Naive B cell (primary cell): ENCODE data around the gene TMC4. TPM values are rescaled to one million over a fixed set of nuclear protein-coding genes. Genes with fewer than 3 reads are reported as not detected.

Source experiments
- ATAC-seq, 2 donors: fragments of 150-1000 bp; cut with Tn5 transposase; 2 replicates each; pipeline ENCODE4 v1.10.0; 2021; ENCODE audit warnings: low read depth in 2 of 2, mild to moderate bottlenecking in 2 of 2, moderate library complexity in 2 of 2
- DNase-seq: peaks from one replicate; pipeline ENCODE4 v3.0.0; 2022
- H3K27ac Mint-ChIP-seq, 6 donors: one replicate each; pipeline ENCODE4 v1.8.0; 2020 to 2022; ENCODE audit warnings: mild to moderate bottlenecking in 6 of 6, mixed read lengths in 6 of 6, moderate library complexity in 5 of 6, inconsistent platforms in 2 of 6
- H3K27me3 Mint-ChIP-seq, 3 donors: one replicate each; pipeline ENCODE4 v1.8.0; 2021 to 2022; ENCODE audit warnings: mixed read lengths in 3 of 3, mild to moderate bottlenecking in 1 of 3
- H3K36me3 Mint-ChIP-seq, 2 donors: one replicate each; pipeline ENCODE4 v1.8.0; 2020 to 2022; ENCODE audit warnings: mixed read lengths in 2 of 2, inconsistent platforms in 1 of 2, mild to moderate bottlenecking in 1 of 2
- H3K4me1 Mint-ChIP-seq, 3 donors: one replicate each; pipeline ENCODE4 v1.8.0; 2020 to 2022; ENCODE audit warnings: mixed read lengths in 3 of 3, inconsistent platforms in 1 of 3, mild to moderate bottlenecking in 1 of 3, moderate library complexity in 1 of 3
- H3K4me3 Mint-ChIP-seq, 8 donors: one replicate each; pipeline ENCODE4 v1.8.0; 2020 to 2022; ENCODE audit warnings: mild to moderate bottlenecking in 8 of 8, mixed read lengths in 8 of 8, moderate library complexity in 8 of 8, inconsistent platforms in 2 of 8
- H3K9me3 Mint-ChIP-seq, 7 donors: one replicate each; pipeline ENCODE4 v1.8.0; 2020 to 2022; ENCODE audit warnings: mixed read lengths in 7 of 7, mild to moderate bottlenecking in 5 of 7, inconsistent platforms in 2 of 7, moderate library complexity in 1 of 7
- polyA plus RNA-seq, 6 donors: library from polyadenylated mRNA; unstranded; fragments of 300-500 nt; fragmentation: Illumina TruSeq; gene quantifications; one replicate each; pipeline ENCODE4 v1.2.3, GENCODE V29; 2021; ENCODE audit warnings: low read depth in 6 of 6

Gene TMC4
- polyA plus RNA-seq, 6 donors from 2014 or later = not detected

- Mint-ChIP-seq H3K4me1 (peaks cover 19 to 30% (median 29%) of the 10 kb centered on the region in 3 donors), H3K36me3 (peaks cover 0 to 31% of the 10 kb centered on the region in 2 donors), H3K4me3 (no peak overlapping the region)
These were observed 19.1 kb downstream of the TMC4 start for GRCh38 chr19:54153731-54154326.

DNA sequence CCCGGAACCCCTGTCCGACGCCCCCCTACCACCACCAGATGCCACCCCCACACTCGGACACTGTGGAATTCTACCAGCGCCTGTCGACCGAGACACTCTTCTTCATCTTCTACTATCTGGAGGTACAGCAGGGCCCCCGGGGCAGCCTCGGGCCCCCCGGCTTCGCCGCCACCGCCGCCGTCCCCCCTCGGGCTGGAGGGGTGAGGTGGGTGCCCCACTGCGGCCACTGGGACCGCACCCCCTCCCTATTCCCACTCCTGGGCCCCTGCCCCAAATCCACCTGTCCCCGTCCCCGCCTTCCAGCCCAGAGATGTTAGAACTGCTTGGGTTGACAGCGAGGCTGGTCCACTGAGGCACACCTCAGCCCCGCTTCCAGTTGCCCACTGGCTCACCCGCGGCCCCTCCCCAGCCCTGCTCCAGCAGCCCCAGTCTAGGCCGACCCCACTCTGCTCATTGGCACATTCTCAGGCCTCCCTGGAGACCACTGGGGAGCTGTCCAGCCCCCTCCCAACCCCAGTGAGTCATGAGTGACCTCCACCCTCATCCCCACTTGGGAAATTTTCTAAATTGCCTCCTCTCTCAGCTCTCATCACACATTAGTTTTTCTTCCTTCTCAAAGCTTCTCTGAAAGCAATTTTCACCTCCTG, 20.0 kb downstream of the TMC4 start:
- Mint-ChIP-seq H3K4me1 (peaks cover 12 to 22% (median 21%) of the 10 kb centered on the region in 3 donors), H3K27ac (peak overlapping the region in 2 of 6 donors; percentile 22 to 54), H3K4me3 (no peak overlapping the region), H3K27me3 (no peaks in the 10 kb centered on the region), H3K36me3 (peaks cover 0 to 34% of the 10 kb centered on the region in 2 donors), H3K9me3 (no peaks in the 10 kb centered on the region)
- ATAC-seq (no peak), DNase-seq (no peak)

More at GRCh38 chr19:54153731-54154326, 19.1 kb downstream of the TMC4 start:
- Mint-ChIP-seq H3K27me3 (no peaks in the 10 kb centered on the region), H3K27ac (peak overlapping the region in 1 of 6 donors; percentile 56), H3K9me3 (no peaks in the 10 kb centered on the region)
- DNase-seq = no peak
- no peak for ATAC-seq

DNA sequence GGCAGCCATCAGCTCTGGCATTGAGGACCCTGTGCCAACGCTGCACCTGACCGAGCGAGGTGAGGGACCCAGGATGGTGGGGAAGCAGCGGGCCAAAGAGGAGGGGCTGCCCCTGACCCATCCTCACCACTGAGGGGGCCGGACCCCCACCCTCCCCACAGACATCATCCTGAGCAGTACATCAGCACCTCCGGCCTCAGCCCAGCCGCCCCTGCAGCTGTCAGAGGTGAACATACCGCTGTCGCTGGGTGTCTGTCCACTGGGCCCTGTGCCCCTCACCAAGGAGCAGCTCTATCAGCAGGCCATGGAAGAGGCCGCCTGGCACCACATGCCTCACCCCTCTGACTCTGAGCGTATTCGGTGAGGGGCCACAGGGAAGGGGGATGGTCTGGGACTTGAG, 20.7 kb downstream of the TMC4 start:
- Mint-ChIP-seq H3K27me3 (no peaks in the 10 kb centered on the region), H3K4me1 (peaks cover 7 to 21% (median 21%) of the 10 kb centered on the region in 3 donors), H3K4me3 (peak overlapping the region in 1 of 8 donors; percentile 15), H3K9me3 (no peaks in the 10 kb centered on the region), H3K36me3 (peaks cover 0 to 34% of the 10 kb centered on the region in 2 donors), H3K27ac (peak overlapping the region in 1 of 6 donors; percentile 12)
- DNase-seq (no peak), ATAC-seq (no peak)

DNA sequence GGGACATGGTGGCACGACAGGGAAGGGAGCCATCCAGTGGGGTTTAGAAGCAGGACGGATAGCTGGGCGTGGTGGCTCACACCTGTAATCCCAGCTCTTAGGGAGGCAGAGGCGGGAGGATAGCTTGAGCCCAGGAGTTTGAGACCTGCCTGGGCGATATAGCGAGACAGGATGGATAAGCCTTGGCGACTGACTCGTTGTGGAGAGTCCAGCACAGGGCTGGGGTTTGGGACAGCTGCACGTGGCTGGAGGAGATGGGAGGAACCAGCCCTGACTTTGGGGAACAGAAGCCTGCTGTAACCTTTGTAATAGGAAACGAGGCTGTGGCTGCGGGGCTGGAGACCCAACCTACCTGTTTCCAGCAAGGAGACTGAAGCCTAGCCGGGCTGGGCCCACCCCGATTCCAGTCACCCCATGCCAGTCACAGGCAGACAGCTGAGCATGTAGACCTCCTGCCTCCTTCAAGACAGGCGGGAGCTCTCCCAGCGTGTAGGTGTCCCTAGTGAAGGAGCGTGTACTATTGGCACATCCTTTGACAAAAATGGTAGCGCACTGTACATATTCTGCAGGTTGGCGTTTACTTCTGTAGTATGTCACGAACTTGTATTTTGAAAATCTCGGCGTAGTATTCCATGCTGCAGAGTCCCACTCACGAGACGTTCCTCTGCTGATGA, 21.5 kb downstream of the TMC4 start:
- no peak for ATAC-seq
- Mint-ChIP-seq H3K36me3 (peaks cover 0 to 34% of the 10 kb centered on the region in 2 donors), H3K4me3 (peak overlapping the region in 1 of 8 donors; percentile 60), H3K9me3 (no peaks in the 10 kb centered on the region), H3K27me3 (no peaks in the 10 kb centered on the region), H3K27ac (no peak overlapping the region), H3K4me1 (peaks cover 4 to 14% (median 14%) of the 10 kb centered on the region in 3 donors)
- no peak for DNase-seq

GRCh38 chr19:54149021-54149812, 23.7 kb downstream of the TMC4 start:
- no peak overlapping the region for H3K4me3 Mint-ChIP-seq
- ATAC-seq (no peak), DNase-seq (no peak)
- no peaks in the 10 kb centered on the region for H3K9me3 Mint-ChIP-seq
- peaks cover 6 to 48% of the 10 kb centered on the region in 2 donors for H3K36me3 Mint-ChIP-seq
- H3K4me1 Mint-ChIP-seq = peaks cover 2 to 20% (median 19%) of the 10 kb centered on the region in 3 donors
- no peaks in the 10 kb centered on the region for H3K27me3 Mint-ChIP-seq
- H3K27ac Mint-ChIP-seq = peak overlapping the region in 2 of 6 donors; percentile 78 to 87

GRCh38 chr19:54148158-54148557, 24.8 kb downstream of the TMC4 start:
- Mint-ChIP-seq H3K36me3 (peaks cover 6 to 51% of the 10 kb centered on the region in 2 donors), H3K9me3 (no peaks in the 10 kb centered on the region), H3K27ac (no peak overlapping the region)

DNA sequence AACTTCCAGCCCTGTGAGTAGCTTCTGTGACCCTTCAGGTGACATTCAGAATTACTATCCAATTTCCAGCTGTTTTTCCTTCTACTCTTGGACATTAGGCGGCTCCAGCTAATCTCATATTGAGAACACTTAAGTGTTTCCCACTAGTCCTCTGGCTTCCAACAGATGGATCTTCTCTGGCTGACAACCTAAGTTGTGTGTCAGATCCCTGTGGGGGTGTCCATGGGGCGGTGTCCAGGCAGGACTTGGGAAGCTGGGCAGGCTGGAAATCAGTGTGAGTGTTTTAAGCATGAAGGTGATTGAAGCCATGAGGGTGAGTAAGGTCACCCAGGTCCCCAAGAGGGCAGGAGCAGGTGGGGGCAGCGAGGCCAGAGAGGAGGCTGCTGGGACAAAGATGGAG, 25.3 kb downstream of the TMC4 start:
- ATAC-seq (no peak), DNase-seq (no peak)
- no peak overlapping the region for H3K4me3 Mint-ChIP-seq
- no peak overlapping the region for H3K27ac Mint-ChIP-seq
- H3K36me3 Mint-ChIP-seq = peaks cover 6 to 51% of the 10 kb centered on the region in 2 donors
- peaks cover 2 to 29% (median 18%) of the 10 kb centered on the region in 3 donors for H3K4me1 Mint-ChIP-seq
- H3K27me3 Mint-ChIP-seq = no peaks in the 10 kb centered on the region
- H3K9me3 Mint-ChIP-seq = no peaks in the 10 kb centered on the region

More at GRCh38 chr19:54148158-54148557, 24.8 kb downstream of the TMC4 start:
- Mint-ChIP-seq H3K4me1 (peaks cover 2 to 26% (median 18%) of the 10 kb centered on the region in 3 donors), H3K27me3 (no peaks in the 10 kb centered on the region), H3K4me3 (no peak overlapping the region)
- ATAC-seq (no peak), DNase-seq (no peak)

DNA sequence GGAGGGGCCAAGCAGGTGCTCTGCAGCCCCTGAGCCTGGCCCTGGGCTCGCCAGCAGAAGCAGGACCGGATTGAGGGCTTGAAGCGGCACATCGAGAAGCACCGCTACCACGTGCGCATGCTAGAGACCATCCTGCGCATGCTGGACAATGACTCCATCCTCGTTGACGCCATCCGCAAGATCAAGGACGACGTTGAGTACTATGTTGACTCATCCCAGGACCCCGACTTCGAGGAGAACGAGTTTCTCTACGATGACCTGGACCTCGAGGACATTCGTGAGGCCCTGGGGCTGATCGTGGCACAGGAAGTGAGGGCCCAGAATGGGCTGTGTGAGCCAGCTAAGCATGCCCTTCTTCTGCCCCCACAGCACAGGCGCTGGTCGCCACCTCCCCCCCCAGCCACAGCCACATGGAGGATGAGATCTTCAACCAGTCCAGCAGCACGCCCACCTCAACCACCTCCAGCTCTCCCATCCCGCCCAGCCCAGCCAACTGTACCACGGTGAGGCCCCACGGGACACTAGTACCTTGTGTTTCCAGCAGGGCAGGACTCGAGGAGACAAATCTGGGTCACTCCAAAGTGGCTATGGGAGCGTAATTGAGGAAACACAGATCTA, 27.3 kb downstream of the TMC4 start:
- Mint-ChIP-seq H3K27me3 (no peaks in the 10 kb centered on the region), H3K27ac (peak overlapping the region in 1 of 6 donors; percentile 86), H3K4me3 (no peak overlapping the region), H3K4me1 (peaks cover 10 to 43% (median 29%) of the 10 kb centered on the region in 3 donors), H3K9me3 (no peaks in the 10 kb centered on the region), H3K36me3 (peaks cover 6 to 51% of the 10 kb centered on the region in 2 donors)
- DNase-seq = no peak
- ATAC-seq = no peak

- H3K36me3 Mint-ChIP-seq = peaks cover 6 to 42% of the 10 kb centered on the region in 2 donors
- peak overlapping the region in 3 of 8 donors; percentile 62 to 88 (median 84) for H3K4me3 Mint-ChIP-seq
- ATAC-seq (no peak), DNase-seq (no peak)
- H3K9me3 Mint-ChIP-seq = no peaks in the 10 kb centered on the region
- peaks cover 30 to 53% (median 43%) of the 10 kb centered on the region in 3 donors for H3K4me1 Mint-ChIP-seq
- H3K27me3 Mint-ChIP-seq = no peaks in the 10 kb centered on the region
- peak overlapping the region in 4 of 6 donors; percentile 6 to 57 (median 20) for H3K27ac Mint-ChIP-seq
These were observed 30.7 kb downstream of the TMC4 start for GRCh38 chr19:54142166-54142780.

GRCh38 chr19:54141356-54141755, 31.6 kb downstream of the TMC4 start:
- H3K9me3 Mint-ChIP-seq = no peaks in the 10 kb centered on the region
- peaks cover 6 to 33% of the 10 kb centered on the region in 2 donors for H3K36me3 Mint-ChIP-seq
- no peak for DNase-seq
- H3K4me1 Mint-ChIP-seq = peaks cover 35 to 58% (median 49%) of the 10 kb centered on the region in 3 donors
- H3K4me3 Mint-ChIP-seq = peak overlapping the region in 2 of 8 donors; percentile 84 to 88
- peak overlapping the region in 1 of 6 donors; percentile 6 for H3K27ac Mint-ChIP-seq
- H3K27me3 Mint-ChIP-seq = no peaks in the 10 kb centered on the region
- no peak for ATAC-seq

- Mint-ChIP-seq H3K27ac (peak overlapping the region; percentile 70 to 99 (median 94)), H3K27me3 (no peaks in the 10 kb centered on the region), H3K36me3 (peaks cover 0 to 16% of the 10 kb centered on the region in 2 donors), H3K9me3 (no peaks in the 10 kb centered on the region), H3K4me3 (peak overlapping the region; percentile 83 to 95 (median 89)), H3K4me1 (peaks cover 46 to 56% (median 51%) of the 10 kb centered on the region in 3 donors)
- DNase-seq = no peak
- ATAC-seq = no peak
These were observed 34.3 kb downstream of the TMC4 start for GRCh38 chr19:54138489-54139256.
